ENCODE results near the gene ATG16L2. TPM values are rescaled to one million over a fixed set of nuclear protein-coding genes. Genes with fewer than 3 reads are reported as not detected.

ATG16L2 gene
- total RNA-seq, 1 experiment from 2014 or later = 17.5 TPM

GRCh38 chr11:72781063-72781312 is 33.2 kb upstream of the ATG16L2 start:
- TF ChIP-seq EZH2 (IDR thresholded peaks at IDR 0.05; ENCODE audit: low read depth) (no peak), CTCF (conservative IDR thresholded peaks at IDR 0.05) (no peak)

GRCh38 chr11:72781313-72782080 is 32.7 kb upstream of the ATG16L2 start:
- ChIA-PET CTCF (interaction anchor here (0.5 kb wide), 1 partner anchor 192 kb away, joined by 4 read pairs; no protein-coding TSS in a partner anchor), POLR2A (ENCODE audit: unreplicated experiment) (interaction anchor here (0.7 kb wide), 2 partner anchors 9 to 625 kb away, joined by 3 to 9 read pairs; no protein-coding TSS in a partner anchor)
- Histone ChIP-seq H3K36me3 (ENCODE audit: low read depth) (peaks cover 9% of the 10 kb centered on the region; the same call in 1 of the 2 replicates), H3F3A (ENCODE audit: insufficient read depth, low read depth) (peaks cover 52% of the 10 kb centered on the region), H4K20me1 (ENCODE audit: insufficient read depth) (no peaks in the 10 kb centered on the region), H3K79me2 (ENCODE audit: low read depth) (peaks cover 35% of the 10 kb centered on the region), H3K27me3 (ENCODE audit: insufficient read depth, low read depth) (no peaks in the 10 kb centered on the region), H3K4me1 (replicated peaks; ENCODE audit: insufficient read depth) (peaks cover 79% of the 10 kb centered on the region), H3K27ac (peak overlapping the region; percentile 24; the same call in 1 of the 2 replicates), H2AFZ (peak overlapping the region; percentile 84), H3K9me3 (ENCODE audit: insufficient read depth, low read depth) (no peaks in the 10 kb centered on the region), H3K4me3 (peak overlapping the region; percentile 96), H3K9me2 (ENCODE audit: insufficient read depth) (no peaks in the 10 kb centered on the region), H3K4me2 (peak overlapping the region; percentile 88)
- DNase-seq = peak in 1 of 2 experiments; percentile 32
- BruUV-seq (replicated peaks) = no TSS peak
- intact Hi-C loops (cut with micrococcal nuclease; ENCODE audit: unreplicated experiment) = no loop called here
- TF ChIP-seq EZH2 (IDR thresholded peaks at IDR 0.05; ENCODE audit: low read depth) = no peak

More at GRCh38 chr11:72781063-72781312, 33.2 kb upstream of the ATG16L2 start:
- peak overlapping the region; percentile 96 for H3K4me3 ChIP-seq
- DNase-seq = peak; percentile 52 to 61
- peak overlapping the region; percentile 84 for H2AFZ ChIP-seq
- H3K36me3 ChIP-seq (ENCODE audit: low read depth) = peaks cover 9% of the 10 kb centered on the region; the same call in 1 of the 2 replicates
- intact Hi-C loops (cut with micrococcal nuclease; ENCODE audit: unreplicated experiment) = no loop called here
- peak overlapping the region; percentile 24; the same call in 1 of the 2 replicates for H3K27ac ChIP-seq
- peak overlapping the region; percentile 88 for H3K4me2 ChIP-seq
- no peaks in the 10 kb centered on the region for H3K9me3 ChIP-seq (ENCODE audit: insufficient read depth, low read depth)
- H3F3A ChIP-seq (ENCODE audit: insufficient read depth, low read depth) = peaks cover 47% of the 10 kb centered on the region
- BruUV-seq (replicated peaks) = no TSS peak
- ChIA-PET CTCF (interaction anchor here (0.5 kb wide), 1 partner anchor 191 kb away, joined by 4 read pairs; no protein-coding TSS in a partner anchor), POLR2A (ENCODE audit: unreplicated experiment) (interaction anchor here (0.7 kb wide), 2 partner anchors 9 to 625 kb away, joined by 3 to 9 read pairs; no protein-coding TSS in a partner anchor)
- no peaks in the 10 kb centered on the region for H3K9me2 ChIP-seq (ENCODE audit: insufficient read depth)
- peaks cover 40% of the 10 kb centered on the region for H3K79me2 ChIP-seq (ENCODE audit: low read depth)
- peaks cover 76% of the 10 kb centered on the region for H3K4me1 ChIP-seq (replicated peaks; ENCODE audit: insufficient read depth)
- 0 out of 2 replicates have a peak, but pooled peaks cover under 1% of the 10 kb centered on the region for H4K20me1 ChIP-seq (ENCODE audit: insufficient read depth)
- no peaks in the 10 kb centered on the region for H3K27me3 ChIP-seq (ENCODE audit: insufficient read depth, low read depth)

GRCh38 chr11:72782081-72782920 is 31.9 kb upstream of the ATG16L2 start:
- no TSS peak for BruUV-seq (replicated peaks)
- H4K20me1 ChIP-seq (ENCODE audit: insufficient read depth) = no peaks in the 10 kb centered on the region
- no peak overlapping the region for H3K27ac ChIP-seq
- peak overlapping the region; percentile 78 for H3K4me2 ChIP-seq
- peaks cover 56% of the 10 kb centered on the region for H3F3A ChIP-seq (ENCODE audit: insufficient read depth, low read depth)
- H3K9me3 ChIP-seq (ENCODE audit: insufficient read depth, low read depth) = no peaks in the 10 kb centered on the region
- intact Hi-C loops (cut with micrococcal nuclease; ENCODE audit: unreplicated experiment) = no loop called here
- CTCF ChIA-PET = interaction anchor here (1.1 to 1.4 kb wide), 2 partner anchors 12 to 311 kb away, joined by 5 to 7 read pairs; partner anchors contain the start of gene STARD10
- H3K36me3 ChIP-seq (ENCODE audit: low read depth) = peaks cover 9% of the 10 kb centered on the region; the same call in 1 of the 2 replicates
- H3K9me2 ChIP-seq (ENCODE audit: insufficient read depth) = no peaks in the 10 kb centered on the region
- POLR2A ChIA-PET (ENCODE audit: unreplicated experiment) = interaction anchor here (0.6 kb wide), 1 partner anchor 25 kb away, joined by 5 read pairs; no protein-coding TSS in a partner anchor
- TF ChIP-seq EZH2 (IDR thresholded peaks at IDR 0.05; ENCODE audit: low read depth) = no peak
- no peak for TF ChIP-seq CTCF (conservative IDR thresholded peaks at IDR 0.05)
- DNase-seq = peak in 1 of 2 experiments; percentile 20
- peaks cover 33% of the 10 kb centered on the region for H3K79me2 ChIP-seq (ENCODE audit: low read depth)
- peaks cover 79% of the 10 kb centered on the region for H3K4me1 ChIP-seq (replicated peaks; ENCODE audit: insufficient read depth)
- H3K27me3 ChIP-seq (ENCODE audit: insufficient read depth, low read depth) = no peaks in the 10 kb centered on the region
- 0 out of 2 replicates have a peak overlapping the region, but pooled peaks have one; percentile 46 for H2AFZ ChIP-seq
- H3K4me3 ChIP-seq = peak overlapping the region; percentile 42
